SK-MEL-5 (cell line): ENCODE data around the gene FHOD1. TPM values are rescaled to one million over a fixed set of nuclear protein-coding genes. Genes with fewer than 3 reads are reported as not detected.
A peak's percentile ranks its signal among the peaks of the same experiment; 100 is the strongest.

Experiments used
- DNase-seq: peaks from one replicate; pipeline ENCODE4 v3.0.0-alpha.2; 2016; ENCODE audit warnings: low read depth, low spot score
- in situ Hi-C: cut with HindIII; loops from 2 replicates; pipeline ENCODE4 v1.10.0; 2016; ENCODE audit warnings: low sequenced_read_pairs, high pct_unique_total_duplicates, low pct_unique_long_range_greater_than_20kb
- total RNA-seq: library from RNA; depleted of rRNA; stranded (reverse); fragments of >200 nt; shearing (Covaris generic); gene quantifications from 2 replicates; pipeline ENCODE4 v1.2.3, GENCODE V29; 2014

FHOD1 gene
- total RNA-seq, 1 experiment from 2014 or later, result 10.5 TPM

DNA sequence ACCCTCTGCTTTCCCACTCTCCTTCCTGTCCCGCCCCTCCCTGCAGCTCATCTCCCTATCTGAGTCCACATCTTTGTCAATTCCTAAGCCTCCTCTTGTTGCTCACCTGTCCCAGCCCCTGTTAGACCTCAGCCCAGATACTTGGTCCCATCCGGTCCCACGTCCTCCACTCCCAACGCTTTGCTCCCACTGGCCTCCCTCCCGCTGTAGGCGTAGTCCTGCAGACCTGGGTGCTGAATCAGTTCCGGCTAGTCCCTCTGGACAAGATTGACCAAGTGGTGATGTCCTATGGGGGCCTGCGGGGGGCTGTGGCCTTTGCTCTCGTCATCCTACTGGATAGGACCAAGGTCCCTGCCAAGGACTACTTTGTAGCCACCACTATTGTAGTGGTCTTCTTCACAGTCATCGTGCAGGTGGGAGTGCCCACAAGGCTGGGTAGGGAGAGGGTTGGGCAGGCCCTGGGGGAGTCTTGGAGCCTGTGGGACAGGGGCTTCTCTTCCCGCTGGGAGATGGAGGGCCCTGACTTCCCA is 9.5 kb upstream of the FHOD1 start:
- no peak for DNase-seq
- in situ Hi-C loops, result no loop called here

DNA sequence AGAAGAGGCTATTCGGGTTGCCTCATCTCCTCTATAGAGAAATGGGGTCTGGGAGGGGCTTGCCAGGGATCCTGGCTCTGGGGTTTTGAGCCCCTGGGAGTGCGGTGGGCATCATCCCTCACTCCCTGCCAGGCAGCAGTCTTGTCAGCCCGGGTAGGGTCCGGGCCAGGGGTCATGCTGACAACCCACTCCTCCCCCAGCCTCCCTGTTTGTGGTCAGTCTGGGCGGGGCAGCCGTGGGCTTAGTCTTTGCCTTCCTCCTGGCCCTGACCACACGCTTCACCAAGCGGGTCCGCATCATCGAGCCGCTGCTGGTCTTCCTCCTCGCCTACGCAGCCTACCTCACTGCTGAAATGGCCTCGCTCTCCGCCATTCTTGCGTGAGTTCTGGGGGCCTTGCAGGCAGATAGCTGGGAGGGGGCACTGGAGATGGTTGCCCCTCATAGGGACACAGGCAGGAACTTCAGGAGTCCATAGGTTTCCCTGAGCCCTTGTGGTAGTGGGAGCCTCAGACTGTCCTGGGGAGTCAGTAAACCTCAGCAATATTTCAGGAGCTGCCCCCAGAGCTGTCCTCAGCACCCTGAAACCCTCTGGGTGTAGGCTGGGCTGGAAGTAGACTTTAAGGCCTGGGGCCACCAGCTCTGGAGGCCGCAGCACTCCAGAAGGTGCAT is 8.4 kb upstream of the FHOD1 start:
- in situ Hi-C loops, result no loop called here
- DNase-seq, result no peak

DNA sequence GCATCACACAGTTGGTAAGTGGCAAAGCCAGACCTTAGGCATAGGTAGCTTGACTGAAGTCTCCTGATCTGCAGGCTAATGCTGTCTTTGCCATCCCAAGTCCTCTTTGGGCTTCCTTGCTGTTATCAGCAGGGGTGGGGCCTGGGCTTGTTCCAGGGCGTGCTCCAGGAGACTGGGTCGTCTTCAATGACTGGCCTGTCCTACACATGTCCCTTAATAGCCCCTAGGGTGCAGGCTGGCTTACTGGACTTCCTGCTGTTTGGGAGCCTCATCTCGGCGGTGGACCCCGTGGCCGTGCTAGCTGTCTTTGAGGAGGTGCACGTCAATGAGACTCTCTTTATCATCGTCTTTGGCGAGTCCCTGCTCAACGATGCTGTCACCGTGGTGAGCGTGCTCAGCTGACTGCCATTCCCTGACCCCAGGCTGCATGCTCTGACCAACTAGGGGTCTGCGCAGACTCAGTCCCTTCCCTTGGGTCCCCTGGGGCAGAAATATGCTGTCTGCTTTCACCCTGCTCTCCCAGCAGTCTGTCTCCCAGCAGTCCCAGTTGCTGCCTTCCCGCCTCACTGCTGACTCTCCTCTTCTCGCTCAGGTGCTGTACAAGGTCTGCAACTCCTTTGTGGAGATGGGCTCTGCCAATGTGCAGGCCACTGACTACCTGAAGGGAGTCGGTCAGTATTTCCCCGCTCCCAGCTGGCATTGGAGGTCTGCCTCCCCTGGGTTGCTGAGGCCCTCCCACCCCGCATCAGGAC is 7.7 kb upstream of the FHOD1 start:
- in situ Hi-C loops, result no loop called here
- no peak for DNase-seq

DNA sequence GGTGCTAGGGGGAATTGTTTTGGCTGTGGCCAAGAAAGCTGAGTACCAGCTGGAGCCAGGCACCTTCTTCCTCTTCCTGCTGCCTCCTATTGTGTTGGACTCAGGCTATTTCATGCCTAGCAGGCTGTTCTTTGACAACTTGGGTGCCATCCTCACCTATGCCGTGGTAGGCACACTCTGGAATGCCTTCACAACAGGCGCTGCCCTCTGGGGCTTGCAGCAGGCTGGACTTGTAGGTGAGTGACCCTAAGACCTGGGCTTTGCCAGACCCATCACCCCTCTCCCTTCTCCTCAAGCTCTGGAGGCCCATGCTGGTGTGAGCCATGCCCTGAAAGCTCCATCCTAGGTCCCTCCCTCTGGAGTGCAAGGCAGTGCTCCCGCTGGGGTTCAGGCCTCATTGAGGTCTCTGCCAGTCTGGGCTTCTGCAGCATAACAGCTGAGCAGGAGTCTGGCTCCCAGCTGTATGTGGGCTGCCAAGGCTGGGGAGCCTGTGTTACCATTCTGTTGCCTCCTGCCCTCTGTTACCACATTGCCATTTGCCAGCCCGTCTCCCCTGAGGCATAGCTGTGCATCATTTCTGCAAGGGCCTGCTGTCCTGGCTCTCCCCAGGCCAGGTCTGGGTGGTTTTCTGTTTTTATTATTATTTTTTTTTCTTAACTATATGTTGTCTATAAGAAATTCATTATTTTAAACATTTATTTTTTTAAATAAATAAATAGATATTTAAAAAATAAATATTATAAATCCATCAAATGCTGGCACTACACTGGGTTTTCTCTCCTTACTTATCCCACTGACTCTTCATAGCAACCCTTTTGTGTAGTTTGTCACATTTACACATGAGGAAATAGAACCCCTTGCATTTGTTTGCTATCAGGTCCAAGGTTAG is 5.6 kb upstream of the FHOD1 start:
- no peak for DNase-seq
- in situ Hi-C loops, result no loop called here

DNA sequence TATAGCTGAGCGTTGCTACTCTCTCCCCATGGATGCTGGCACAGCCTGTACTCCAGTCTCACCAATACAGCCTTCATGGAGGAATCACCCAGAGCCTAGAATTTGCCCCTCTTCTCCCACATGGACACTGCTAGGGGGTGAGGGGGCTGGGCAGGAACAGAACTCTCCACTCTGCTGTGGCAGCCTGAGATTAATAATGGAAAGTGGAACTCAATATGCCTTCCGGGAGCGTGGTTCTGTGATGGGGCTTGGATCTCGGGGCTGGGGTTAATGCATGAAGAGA is 2.7 kb upstream of the FHOD1 start:
- in situ Hi-C loops, result no loop called here
- no peak for DNase-seq

DNA sequence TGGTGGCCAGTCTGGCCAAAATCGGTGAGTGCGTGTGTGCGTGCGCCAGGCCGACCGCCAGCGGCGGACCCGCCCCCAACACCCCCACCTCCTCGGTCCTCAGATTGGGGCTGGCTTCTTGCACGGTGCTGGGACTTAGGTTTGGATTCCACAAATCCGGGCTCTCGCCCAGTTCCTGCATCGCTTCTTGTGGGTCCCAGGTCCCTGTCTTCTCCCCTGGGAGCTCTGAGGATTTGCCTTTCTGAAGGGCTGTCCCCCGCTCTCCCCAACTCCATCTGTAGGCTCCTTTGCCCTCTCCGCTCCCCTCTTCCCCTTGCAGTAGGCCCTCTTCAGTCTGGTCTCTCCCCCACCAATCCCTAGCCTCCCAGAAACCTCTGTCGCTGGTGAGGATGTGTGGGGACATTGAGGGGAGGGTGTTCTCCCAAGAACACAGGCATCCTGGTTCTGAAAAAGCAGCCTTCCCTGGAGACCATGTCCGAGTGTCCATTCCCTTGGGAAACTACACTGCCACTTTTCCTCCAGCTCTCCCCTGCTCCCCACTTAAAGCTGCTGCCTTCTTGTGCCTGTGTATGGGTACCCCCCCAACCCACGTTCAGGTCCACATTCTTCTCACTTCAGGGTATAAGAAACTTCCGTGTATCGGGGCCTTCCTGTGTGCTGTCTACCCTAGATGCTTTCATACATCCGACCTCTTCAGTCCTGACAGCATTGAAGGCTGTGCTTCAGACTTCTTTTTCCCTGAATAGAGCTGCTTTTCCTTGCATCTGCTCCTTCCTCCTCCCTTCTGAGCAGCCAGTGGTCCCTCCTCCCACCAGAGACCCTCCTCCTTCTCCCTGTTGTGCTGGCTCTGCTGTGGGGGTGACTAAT is 2.1 kb upstream of the FHOD1 start:
- in situ Hi-C loops, result no loop called here
- no peak for DNase-seq

DNA sequence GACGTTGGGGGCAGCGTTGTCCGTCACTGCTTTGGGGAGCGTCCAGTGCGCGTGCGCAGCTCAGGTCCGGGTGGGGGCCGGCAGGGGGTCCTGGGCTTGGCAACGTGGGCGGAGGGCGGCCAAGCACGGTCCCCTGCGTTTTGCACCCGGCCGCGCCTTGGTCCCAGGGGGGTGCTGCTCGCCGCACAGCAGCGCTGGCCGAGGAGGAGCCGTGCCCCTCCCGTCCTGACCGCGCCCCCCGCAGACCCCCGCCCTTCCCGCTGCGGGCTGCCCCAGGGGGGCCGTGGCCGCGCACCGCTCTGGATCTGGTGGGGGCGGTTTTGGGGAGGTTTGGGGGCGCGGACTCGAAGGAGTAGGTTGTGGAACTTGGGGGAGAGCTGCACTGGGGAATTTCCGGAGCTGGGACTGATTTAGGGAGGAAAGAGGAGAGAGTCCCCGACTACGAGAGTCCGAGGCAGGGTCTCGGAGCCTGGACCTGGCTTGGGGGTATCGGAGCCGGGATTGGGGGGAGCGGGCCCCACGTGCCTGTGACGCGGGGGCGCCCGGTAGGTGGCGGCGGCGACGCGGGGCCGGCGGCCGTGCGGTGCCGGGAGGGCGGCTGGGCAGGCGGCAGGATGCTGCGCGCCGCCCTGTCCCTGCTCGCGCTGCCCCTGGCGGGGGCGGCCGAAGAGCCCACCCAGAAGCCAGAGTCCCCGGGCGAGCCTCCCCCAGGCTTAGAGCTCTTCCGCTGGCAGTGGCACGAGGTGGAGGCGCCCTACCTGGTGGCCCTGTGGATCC is 1.3 kb upstream of the FHOD1 start, which contains the start of gene SLC9A5:
TSS of gene SLC9A5 (plus strand) at position 579 of the 777 bp plus-strand sequence. CDS start at position 615, 36 bp downstream.
- no peak for DNase-seq
- in situ Hi-C loops, result no loop called here

DNA sequence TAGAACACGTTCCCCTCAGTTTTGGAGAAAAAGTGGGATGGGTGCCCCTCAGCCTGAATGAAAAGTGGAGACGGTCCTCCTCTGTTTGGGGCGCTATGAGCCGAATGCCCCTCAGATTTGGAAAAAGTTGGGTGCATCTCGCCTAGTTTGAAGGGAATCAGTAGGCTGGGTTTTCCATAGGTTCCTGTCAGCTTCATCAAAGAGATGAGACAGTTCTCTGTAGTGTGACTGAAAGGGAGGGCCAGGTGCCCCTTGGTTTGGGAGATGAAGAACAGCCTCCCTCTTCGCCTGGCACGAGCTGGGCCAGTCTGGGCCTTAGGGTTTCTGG is 756 bp upstream of the FHOD1 start:
- in situ Hi-C loops, result no loop called here
- DNase-seq, result peak; percentile 14

DNA sequence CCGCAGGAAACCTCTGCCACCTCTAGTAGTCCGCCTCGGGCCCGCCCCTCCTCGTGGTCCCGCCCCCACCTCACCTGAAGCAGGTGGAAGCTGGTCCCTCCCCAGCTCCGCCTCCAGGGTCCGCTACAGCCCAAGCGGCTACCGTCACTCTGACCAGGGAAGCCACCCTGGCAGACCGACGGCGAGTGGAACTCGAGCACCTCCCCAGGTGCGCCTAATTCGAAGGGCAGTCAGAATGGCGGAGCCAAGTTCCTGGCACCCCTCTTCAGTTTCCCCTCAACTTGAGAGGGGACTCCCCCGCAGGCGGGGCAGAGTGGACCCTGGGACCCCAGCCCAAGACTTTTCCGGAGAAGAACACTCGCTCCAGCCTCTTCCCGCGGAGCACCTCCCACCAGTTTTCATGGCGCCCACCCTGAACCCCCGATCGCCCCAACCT is 507 bp downstream of the FHOD1 start:
- in situ Hi-C loops, result no loop called here
- DNase-seq, result no peak

DNA sequence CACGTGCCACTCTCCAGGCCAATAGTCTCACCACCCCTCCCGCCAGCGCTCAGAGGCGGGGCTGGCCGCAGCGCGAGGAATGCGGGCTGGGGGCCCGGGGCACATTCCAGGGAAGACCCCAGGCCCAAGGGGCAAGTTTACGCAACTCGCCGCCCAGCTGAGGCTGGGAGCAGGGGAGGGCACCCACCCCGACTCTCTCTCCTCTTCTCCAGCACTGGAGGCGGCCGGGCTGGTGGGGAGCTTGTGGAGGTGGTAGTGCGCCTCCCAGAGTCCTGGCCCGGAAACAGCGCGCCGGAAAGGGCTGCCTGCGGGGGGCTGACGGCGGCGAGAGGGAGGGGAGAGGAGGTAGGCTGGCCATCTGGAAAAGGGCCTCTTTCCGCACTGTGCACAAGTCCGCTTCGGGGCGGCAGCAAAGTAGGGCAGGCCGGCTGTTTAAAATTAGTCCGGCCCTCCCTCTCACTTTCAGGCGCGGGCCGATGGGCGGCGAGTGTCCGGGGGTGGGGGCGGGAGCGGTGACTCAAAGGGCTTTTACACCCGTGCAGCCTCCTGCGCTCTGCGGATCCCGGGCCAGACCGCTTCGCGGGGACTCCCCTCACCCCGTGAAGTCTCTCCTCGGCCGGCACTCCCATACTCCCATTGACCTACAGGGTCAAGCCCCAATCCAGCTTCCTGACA is 1.1 kb downstream of the FHOD1 start:
- peak; percentile 59 for DNase-seq
- in situ Hi-C loops, result no loop called here

DNA sequence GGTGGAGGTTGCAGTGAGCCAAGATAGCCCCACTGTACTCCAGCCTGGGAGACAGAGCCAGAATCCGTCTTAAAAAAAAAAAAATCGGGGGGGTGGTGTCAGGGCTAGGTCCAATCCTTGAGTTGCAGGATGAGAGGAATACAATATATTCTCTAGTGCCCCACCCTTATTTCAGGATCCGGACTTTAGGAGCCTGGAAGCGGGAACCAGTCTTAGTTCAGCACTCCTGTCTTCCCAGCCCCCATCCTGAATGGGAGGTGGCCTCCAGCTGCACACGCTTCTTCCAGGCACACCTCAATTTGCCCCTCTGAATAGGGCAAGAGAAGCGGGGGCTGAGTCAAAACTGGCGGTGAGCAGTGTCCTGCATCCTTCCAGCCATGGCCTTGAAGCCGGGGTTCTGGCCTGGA is 1.6 kb downstream of the FHOD1 start:
- in situ Hi-C loops, result no loop called here
- DNase-seq, result no peak

DNA sequence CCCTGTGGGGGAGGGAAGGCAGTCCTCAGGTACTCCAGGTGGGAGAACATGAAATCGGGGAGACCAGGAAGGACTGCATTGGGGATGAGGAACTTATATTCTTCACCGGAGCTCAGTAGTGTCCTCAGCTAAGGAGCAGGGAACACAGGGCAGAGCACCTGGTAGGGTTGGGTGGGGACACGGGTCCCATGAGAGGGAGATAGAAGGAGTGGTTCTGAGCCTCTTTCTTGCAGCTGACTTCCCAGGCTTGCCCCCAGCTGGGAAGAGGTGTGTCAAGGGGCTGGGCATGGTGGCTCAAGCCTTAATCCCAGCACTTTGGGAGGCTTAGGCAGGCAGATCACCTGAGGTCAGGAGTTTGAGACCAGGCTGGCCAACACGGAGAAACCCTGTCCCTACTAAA is 2.1 kb downstream of the FHOD1 start:
- in situ Hi-C loops, result no loop called here
- no peak for DNase-seq

DNA sequence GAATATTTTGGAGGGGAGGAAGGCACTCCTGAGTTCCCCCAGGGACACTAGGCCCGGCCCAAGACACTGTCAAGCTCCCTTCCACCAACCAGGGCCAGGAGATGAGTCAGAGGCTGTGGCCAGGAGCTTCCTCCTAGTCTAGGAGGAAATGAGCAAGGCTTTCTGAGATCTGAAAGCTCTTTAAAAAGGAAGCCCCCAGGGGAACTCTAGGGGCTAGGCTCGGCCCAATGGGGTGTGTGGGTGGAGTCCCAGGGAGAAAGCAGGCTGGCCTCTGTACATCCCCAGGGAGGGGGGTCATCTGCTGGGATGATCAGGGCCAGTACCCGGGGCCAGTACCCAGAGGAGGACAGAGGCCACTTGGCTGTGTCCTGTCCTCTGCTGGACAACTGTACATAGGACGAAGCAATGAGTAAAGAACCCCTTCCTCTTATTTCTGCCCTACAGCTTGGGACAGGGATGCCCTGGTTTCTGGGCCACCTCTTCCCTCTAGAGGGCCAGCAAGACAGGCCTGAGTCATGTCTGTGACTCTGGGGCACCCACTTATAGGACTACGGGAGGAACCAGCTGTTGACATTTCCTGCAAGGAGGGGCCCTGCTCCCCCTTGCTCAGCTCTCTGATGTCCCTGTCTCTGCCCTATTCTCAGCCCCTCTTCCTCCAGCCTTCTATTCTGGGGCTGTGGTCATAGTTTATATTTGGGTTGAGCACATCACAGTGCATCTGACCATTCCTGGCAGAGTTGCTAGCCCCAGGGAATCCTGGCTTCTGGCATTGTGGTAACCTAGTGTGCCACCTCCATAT is 2.7 kb downstream of the FHOD1 start:
- in situ Hi-C loops, result no loop called here
- peak; percentile 79 for DNase-seq

DNA sequence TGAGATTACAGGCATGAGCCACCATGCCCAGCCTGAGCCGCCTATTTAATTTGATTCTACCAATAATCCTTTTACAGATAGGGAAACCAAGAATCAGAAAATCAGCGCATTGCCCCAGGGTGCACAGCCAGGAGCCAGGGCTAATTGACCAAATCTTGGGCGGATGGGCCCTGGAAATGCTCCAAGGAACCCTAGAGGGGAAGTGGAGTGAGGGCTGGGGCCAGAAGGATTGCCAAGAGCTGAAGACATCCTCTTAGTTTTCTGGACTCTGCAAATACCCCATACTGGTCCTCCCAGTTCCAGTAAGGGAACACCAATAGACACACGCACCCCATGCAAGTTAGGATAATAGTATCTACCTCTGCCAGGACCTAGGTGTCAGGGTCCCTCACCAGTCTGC is 3.8 kb downstream of the FHOD1 start:
- DNase-seq, result no peak
- in situ Hi-C loops, result no loop called here

DNA sequence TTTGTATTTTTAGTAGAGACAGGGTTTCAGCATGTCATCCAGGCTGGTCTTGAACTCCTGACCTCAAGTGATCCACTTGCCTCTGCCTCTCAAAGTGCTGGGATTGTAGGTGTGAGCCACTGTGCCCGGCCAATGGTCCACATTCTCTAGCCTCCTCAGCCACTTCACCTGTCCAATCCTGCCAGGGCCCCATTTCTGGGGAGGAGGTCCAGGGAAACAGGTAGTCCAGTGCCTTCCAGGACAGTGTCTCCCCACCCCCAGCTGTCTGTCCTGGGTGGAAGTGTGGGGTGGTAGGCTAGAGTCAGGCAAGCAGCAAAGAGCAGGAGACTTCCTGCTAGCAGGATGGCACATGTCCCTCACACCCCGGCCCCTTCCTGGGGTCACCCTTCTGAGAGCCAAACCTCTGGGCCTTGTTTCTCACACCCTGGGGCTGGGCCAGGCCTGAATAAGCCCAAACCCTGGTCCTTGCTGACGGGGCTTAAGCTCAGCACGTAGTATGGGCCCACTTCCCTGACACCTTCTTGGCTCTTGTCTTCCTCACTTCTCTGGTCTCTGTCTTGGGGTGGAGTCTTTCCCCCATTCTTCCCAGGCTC is 5.0 kb downstream of the FHOD1 start:
- in situ Hi-C loops, result no loop called here
- DNase-seq, result no peak
